HG03060 (cell line): ENCODE results near the gene RPS28.

ENCODE experiments used
- ATAC-seq: cut with Tn5 transposase; IDR thresholded peaks from one replicate; pipeline ENCODE4 v1.9.1; 2021; ENCODE audit warnings: low read depth, moderate number of reproducible peaks; ENCODE audit not compliant: unreplicated experiment

Gene RPS28

DNA sequence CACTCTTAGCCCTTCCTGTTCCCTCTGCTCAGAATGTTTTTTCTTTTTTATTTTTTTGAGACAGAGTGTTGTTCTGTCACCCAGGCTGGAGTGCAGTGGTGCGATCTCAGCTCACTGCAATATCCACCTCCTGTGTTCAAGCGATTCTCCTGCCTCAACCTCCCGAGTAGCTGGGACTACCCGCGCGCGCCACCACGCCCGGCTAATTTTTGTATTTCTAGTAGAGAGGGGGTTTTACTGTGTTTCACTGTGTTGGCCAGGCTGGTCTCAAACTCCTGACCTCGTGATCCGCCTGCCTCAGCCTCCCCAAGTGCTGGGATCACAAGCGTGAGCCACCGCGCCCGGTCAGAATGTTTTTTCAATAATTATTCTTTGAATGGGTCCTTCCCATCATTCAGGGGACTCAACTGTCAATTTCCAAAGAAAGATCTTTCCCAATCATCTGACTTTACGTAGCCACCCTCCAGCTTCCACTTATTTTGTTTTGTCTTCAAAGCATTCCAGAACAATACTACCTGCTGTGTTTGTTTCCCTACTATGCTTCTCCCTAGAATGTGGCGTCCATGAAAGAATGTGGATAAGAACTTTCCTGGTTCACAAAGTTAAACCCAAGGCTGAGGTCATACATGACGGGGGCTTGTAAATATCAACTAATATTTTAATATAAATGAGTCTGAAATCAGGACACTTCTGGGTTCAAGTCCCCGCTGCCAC, 1.3 kb upstream of the RPS28 start:
- ATAC-seq: no peak

DNA sequence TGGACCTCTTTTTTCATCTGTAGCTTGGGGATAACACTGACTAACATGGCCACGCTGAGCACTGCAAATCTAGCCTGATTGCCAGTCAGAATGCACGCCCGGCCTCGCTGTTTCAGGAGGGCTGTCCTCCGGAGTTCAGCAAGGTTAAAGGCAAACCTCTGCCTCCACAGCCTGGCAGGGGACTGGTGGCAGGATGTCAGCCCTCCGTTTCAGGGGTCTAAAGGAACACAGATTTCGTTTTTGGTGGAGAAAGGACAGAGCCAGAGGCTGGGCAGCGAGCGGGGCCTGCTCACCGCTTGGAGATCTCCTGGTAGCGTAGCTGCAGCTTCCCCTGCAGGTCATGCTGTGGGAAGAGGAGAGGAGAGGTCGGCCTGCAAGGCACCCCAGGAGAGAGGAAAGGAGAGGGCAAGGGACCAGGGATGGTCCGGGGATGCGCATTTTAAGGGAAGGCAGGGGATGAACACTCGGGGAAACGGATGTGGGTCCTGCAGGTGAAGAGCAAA, 681 bp upstream of the RPS28 start:
- ATAC-seq: no peak

DNA sequence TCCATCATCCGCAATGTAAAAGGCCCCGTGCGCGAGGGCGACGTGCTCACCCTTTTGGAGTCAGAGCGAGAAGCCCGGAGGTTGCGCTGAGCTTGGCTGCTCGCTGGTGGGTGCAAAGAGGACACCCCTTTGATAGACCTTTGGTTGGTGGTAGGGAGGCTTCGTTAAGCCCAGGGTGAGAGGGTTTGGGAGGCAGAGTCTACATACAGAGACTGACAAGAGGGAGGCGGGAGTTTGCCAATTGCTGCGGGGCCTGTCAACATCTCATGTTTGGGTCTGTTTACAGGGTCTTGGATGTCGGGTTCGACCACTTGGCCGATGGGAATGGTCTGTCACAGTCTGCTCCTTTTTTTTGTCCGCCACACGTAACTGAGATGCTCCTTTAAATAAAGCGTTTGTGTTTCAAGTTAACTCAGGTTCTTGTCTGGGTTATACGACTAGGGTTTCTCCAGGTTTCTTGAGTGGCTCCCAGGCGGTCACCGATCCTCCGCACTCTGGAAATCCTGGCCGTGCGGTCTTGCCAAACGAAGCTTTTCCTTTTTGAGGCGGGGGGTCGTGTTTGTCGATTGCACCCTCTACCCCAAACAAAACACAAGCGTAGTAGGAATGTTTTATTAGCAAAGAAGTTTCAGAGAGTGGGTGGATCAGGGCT, 816 bp downstream of the RPS28 start:
- no peak for ATAC-seq

DNA sequence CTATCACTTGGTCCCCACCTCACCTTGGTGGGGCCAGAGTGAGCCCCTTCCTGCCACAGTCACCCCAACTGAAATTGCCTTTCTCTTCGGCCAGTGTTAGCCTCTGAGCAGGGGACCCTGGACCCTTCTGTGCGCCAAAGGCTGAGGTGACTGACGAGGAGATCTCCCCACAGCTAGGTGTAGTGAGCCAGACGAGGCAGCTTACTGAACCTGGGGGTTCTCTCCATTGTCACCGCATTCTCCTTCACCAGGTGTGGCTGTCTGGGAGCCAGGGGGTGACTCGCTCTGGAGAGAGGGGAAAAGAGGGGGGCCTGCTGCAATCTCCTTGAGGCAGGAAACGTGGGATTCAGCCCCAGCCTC, 1.3 kb downstream of the RPS28 start:
- no peak for ATAC-seq

DNA sequence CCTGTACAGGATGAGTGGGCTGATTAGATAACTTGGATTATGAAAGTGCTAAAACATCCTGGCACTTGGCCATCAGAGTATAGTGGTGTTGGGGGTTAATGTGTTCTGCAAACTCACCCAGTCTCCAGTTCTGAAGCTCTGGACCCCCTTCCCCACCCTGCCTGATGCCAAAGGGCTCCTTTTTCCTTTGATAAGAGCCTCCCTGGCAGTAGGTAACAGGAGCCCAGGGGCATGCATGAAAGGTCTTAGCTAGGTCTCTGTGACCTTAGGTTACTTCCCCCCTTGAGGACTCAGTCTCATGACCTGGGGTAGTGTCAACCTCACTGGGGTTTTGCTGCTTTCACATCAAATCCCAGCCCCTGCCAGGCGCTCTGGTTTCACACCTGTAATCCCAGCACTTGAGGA, 2.5 kb downstream of the RPS28 start:
- no peak for ATAC-seq

DNA sequence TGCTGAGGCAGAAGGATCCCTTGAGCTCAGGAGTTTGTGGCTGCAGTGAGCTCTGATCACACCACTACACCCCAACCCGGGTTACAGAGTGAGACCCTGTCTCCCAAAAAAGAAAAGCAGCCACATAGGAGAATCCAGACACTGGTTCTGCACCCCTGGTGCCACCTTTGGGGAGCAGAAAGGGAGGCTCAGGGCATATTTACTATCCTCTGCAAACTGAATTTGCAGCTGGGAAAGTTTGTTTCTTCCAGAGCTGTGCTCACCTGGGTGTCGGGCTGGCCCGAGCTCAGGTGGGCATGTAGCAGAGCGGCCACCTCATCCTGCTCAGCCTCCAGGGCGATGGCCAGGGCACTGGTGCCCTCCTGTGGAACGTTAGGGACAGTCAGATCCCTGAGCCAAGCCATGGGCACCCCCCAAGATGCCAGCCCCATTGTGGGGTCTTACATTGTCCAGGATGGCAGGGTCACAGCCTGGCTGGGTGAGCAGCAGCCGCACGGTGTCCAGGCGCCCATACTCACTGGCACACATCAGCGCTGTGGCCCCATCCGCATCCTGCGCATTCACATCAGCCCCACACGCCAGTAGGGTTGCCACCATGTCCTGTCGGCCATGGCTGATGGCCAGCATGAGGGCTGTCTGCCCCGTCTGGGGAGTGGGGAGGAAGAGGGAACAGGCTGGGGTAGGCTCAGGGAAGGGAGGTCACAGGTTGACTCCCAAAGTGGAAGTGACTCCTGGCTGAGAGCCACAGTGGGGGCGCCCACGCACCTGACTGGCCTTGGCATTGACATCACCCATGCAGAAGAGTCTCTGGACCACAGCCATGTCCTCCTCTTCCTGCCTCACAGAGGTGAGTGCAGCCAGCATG, 3.1 kb downstream of the RPS28 start:
- no peak for ATAC-seq

DNA sequence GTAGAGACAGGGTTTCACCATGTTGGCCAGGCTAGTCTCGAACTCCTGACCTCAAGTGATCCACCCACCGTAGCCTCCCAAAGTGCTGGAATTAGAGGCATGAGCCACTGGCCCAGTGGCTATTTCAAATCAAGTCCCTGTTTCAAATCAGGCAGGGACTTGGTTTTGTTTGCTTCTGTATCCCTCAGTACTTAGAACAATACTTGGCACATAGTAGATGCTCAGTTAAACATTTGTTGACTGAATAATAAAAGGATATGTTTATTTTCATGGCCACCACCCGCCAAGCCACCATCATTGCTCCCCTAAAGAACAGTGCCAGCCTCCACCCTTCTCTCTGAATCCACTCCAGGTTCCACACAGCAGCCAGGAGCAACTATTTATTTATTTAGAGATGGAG, 4.2 kb downstream of the RPS28 start:
- ATAC-seq: no peak

DNA sequence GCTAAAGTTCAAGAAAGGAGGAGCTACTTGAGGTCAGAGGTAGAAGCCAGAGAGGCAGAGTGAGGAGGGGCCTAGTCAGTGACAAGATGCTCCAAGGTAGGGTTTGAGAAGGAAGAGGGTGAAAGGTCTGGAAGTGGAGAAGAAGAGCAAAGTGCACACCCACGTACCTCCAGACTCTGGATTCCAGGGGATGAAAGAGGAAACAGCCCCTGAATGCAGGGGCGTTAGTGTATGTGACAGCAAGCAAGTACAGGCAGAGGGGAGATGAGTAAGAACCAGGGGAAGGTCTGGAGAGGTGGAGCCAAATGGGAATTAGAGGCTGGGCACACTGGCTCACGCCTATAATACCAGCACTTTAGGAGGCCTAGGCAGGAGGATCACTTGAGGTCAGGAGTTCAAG, 8.7 kb downstream of the RPS28 start:
- no peak for ATAC-seq

DNA sequence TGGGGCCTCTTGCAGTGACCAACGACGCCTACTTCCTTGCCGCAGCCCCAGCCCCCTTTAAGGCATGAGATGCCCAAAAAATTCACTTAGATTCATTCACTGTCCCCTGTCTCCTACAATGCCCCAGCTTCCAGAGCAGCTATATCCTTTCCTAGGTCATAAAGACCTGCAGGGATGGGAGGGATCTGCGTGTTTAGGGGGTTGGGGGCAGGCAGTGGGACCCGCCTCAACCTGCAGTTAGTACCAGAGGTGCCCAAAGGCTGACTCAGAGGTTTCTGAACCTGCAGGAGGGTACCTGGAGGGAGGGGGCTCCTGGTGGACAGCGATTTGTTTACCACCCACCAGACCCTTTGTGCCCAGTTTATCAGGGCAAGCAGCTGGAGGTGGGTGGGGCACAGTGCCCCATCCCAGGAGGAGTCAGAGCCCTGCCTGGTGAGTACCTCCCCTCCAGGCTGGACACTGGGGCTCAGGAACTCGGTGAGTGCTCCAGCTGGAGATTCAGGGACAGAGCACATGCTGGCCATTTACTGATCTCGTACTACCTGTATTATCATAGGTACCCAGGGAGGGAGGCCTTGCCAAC, 10.1 kb downstream of the RPS28 start:
- ATAC-seq: no peak

DNA sequence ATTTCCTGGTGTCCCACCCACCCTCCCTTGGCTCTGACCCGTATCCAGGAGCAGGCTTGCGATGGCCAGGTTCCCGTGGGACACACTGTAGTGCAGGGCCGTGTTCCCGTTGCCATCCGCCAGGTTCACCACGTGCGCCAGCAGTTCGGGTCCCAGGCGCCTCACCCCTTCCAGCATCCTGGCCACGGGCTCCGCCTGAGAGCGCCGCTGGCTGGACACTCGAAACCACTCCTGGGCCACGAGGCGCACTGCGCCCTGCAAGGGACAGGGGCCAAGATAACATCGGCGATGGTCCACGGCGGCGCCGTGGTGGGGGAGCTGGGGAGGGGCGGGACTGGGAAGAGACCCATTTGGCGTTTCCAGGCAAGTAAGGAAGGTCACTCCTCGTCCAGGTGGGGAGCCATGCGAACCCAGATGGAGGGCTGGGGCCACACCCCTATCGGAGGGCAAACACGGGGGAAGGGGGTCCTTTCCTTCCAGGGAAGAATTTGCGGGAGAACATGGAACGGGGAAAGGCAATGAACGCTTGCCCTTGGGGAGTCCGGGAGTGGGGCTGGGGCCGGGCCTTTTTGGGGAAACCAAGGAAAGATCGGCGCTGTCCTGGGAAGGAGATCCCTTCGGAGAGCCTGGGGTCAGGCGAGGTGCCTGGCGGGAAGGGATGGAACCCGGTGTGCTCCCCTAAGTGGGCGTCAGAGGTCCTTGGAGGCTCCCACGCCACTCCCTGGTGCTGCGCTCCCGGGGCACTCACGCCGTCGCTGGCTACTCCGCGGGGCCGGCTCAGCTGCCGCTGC, 11.9 kb downstream of the RPS28 start:
- ATAC-seq: no peak

DNA sequence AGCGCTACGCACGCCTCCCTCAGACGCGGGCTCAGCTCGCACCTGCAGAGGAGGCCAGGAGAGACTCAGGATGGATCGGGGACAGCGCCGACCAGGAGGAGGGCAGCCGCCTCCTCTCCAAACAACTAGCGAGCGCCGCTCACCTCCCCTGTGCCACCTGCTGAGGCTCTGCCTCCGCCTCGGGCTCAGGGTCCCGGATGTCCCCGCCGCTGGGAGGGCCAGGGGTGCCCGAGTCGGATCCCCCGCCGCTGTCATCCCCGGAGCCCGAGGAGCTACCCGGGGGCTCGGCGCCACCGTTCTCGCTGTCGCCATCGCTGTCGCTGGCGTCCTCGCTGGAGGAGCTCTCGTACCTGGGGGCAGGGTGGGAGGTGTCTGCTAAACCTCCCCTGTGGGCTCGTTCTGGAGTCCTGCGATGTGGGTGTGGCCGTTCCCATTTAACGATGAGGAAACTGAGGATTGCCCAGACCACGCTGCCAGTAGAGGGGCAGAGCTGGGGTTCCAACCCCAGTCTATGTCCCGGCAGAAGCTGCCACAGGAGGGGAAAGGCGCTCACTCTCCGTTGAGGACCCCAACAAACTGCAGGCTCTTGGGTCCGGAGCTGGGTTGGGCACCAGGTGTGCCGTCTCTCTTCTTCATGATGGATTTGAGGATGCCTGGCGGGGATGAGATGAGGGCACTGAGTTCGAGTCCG, 12.6 kb downstream of the RPS28 start:
- ATAC-seq: no peak

DNA sequence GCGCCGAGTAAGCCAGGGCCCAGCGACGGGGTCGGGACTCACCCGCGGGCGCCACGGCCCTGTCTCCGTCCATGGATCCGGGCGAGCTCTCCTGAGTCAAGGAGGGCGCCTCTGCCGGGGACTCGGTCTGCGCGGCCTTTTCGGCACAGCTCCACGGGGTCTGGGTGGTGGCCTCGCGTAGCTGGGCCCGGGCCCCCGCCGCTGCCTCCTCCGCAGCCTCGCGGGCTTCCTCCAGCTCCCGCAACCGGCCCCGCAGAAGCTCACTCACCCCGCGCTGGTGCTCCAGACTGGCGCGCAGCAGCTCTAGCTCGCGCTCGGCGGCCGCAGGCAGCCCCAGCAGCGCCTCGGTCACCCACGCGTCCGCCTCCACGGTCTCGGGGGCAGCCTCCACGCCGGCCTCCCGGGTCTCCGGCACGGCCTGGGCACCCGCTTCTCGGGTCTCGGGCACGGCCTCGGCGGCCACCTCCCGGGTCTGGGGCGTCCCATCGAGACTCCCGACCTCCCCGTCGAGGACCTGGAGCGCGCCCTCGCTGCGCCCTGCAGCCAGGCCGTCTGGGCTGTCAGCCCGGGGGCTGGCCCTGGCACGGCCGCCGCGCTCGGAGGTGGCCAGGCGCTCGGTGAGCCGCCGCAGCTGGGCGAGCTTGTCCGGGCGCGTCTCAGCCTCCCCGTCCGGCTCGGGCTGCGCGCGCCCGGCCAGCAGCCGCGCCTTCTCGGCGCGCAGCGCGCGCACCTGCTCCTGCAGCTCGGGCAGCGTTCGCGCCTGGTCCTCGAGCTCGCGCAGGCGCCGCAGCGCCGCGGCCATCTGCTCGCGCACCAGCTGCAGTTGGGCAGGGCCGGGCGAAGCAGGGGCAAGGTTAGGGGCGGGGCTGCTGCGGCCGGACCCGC, 13.4 kb downstream of the RPS28 start:
- ATAC-seq: no peak

DNA sequence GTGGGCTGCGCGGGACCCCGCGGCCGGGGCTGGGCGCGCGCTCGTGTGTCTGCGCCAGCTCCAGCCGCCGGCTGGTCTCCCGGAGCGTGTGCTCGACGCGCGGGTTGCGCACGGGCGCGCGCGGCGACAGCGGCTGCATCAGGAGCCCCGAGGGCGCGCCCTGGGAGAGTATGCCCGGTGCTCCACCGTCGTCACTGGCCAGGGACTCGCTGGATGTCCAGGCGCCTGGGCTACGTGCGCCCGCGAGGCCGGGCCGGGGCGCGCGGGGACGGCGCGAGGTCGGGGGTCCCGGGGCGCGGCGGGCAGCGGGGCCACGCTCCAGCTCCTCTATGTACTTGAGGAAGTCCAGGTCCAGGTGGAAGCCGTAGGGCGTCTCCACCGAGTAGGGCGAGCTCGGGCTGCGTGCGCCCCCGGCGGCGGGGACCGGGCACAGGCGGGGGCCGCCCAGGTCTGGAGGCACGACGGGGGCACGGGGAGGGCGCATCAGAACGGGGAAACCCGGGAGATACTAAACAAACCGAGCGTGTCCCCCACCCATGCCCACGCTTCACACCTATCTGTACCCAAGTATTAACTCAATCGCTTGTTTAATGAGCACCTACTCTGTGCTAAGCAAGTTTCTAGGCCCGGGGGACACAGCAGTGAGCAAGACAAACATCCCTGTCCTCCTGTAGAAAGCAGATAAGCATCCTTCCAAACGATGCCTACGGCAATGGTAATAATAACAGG, 14.2 kb downstream of the RPS28 start:
- no peak for ATAC-seq

DNA sequence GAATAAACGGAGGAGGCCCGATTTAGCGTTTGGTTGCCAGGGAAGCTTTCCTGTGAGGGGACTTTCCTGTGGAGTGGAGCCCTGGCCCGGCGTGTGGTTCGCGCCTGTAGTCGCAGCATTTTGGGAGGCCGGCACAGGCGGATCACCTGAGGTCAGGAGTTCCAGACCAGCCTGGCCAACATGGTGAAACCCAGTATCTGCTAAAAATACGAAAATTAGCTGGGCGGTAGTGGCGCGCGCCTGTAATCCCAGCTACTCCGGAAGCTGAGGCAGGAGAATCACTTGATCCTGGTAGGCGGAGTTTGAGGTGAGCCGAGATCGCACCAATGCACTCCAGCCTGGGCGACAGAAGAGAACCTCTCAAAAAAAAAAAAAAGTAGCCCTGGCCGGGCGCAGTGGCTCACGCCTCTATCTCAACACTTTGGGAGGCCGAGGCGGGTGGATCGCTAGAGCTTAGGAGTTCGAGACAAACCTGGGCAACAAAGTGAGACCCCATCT, 14.8 kb downstream of the RPS28 start:
- ATAC-seq: no peak

DNA sequence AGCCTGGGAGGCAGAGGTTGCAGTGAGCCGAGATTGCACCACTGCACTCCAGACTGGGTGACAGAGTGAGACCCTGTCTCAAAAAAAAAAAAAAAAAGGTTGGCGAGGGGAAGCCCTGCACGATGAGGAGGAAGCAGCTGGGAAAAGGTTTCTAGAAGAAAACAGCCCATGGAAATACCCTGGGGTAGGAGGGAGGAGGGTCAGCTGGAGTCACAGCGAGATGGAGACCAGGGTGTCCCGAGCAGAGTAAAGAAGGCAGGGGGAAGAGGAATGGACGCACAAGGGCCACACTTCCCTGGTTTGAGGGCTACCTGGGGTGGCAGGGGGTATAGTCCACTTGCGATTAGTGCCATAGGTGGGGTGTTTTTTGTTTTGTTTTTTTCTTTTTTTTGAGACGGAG, 15.4 kb downstream of the RPS28 start:
- no peak for ATAC-seq

DNA sequence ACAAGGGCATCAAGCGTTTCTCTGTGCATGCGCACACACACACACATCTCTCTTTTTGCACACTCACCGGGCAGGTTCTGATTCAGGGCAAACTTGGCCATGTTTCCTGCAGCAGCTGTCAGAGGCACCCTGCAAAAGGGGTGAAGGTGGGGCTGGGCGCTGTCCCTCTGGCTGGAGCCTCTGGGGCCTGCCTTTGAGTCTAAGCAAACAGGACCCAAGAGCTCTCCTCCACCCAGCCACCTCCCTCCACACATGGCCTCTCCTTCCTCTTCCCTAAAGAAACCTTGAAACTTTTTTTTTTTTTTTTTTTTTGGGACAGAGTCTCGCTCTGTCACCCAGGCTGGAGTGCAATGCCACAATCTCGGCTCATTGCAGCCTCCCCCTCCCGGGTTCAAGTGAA, 16.4 kb downstream of the RPS28 start:
- ATAC-seq: no peak

DNA sequence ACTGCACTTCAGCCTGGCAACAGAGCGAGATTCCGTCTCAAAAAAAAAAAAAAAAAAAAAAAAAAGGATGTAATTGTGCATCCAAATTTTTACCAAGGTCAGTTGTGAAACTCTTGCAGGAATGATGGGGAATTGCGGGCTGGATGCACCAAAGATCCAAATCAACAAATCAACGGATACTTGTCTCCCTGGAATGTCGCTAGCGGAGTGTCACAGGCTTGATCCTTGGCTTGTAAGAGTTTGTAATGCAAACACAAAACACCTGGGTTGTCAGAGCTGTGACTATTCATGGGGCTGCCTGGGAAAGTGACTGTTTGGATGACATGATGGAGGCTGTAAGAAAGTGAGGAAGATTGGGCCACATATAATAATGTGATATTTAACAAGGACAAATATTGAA, 17.5 kb downstream of the RPS28 start:
- no peak for ATAC-seq
